K562 (cell line): ENCODE data around the gene PGLYRP4. TPM values are rescaled to one million over a fixed set of nuclear protein-coding genes. Genes with fewer than 3 reads are reported as not detected.
A peak's percentile ranks its signal among the peaks of the same experiment; 100 is the strongest.

Experiments
- ATAC-seq: fragments of 200-7000 bp; cut with Tn5 transposase; 3 replicates; pipeline ENCODE4 v1.9.1; 2020; ENCODE audit warnings: moderate library complexity
- BruUV-seq: library from RNA; stranded (reverse); fragments of 400-500 nt; replicated peaks from 2 replicates; lab custom pipeline; 2021; lab: Mats Ljungman, UMichigan
- CTCF ChIA-PET: fragments of 300-600 bp; formaldehyde crosslinking; extraction: SDS; loops from one replicate; lab custom pipeline; 2021; ENCODE audit warnings: low intra/inter-chr PET ratio; lab: Yijun Ruan, JAX
- POLR2A ChIA-PET: fragments of 300-600, 350-650 bp; sonication (Branson Sonifier 250); formaldehyde crosslinking; extraction: SDS; loops from one replicate; lab custom pipeline; 2021; ENCODE audit warnings: antibody characterized with exemption, inconsistent platforms; lab: Yijun Ruan, JAX
- DNase-seq, 4 experiments: peaks; one replicate each; pipeline versions ENCODE4 v3.0.0 to v3.0.0-alpha.2; 2011 to 2018; ENCODE audit warnings: low spot score in 3 of 4, mixed read lengths in 3 of 4; ENCODE audit errors: extremely low read depth in 1 of 4
- FAIRE-seq: peaks from 2 replicates; lab custom pipeline; 2011; peaks lifted over from hg19 to GRCh38; lab: Jason Lieb, UNC
- H2AFZ ChIP-seq: 2 replicates; pipeline ENCODE4 v1.6.0; 2011; ENCODE audit warnings: low read depth, low read length, control low read depth, inconsistent platforms
- H3K27ac ChIP-seq: fragments of 200-600 bp; 3 replicates; pipeline ENCODE4 v1.8.0; 2011; ENCODE audit warnings: low read depth, mild to moderate bottlenecking, control low read depth, inconsistent platforms, low read length, moderate library complexity, mixed read lengths; ENCODE audit errors: extremely low read depth
- H3K27me3 ChIP-seq, 2 experiments: fragments of 300-600 bp in 1 of 2; 2 replicates in 1 of 2; 3 replicates in 1 of 2; pipeline versions ENCODE4 v1.6.0 to v1.8.0; 2011; ENCODE audit warnings: inconsistent platforms in 2 of 2, low read length in 2 of 2, mild to moderate bottlenecking in 1 of 2, mixed read lengths in 1 of 2, moderate library complexity in 1 of 2; ENCODE audit not compliant: control insufficient read depth in 2 of 2, insufficient read depth in 2 of 2
- H3K36me3 ChIP-seq: fragments of 300-600 bp; 3 replicates; pipeline ENCODE4 v1.8.0; 2011; ENCODE audit warnings: mild to moderate bottlenecking, low read length, inconsistent platforms; ENCODE audit not compliant: control insufficient read depth, insufficient read depth
- H3K4me1 ChIP-seq, 2 experiments: fragments of 200-600 bp in 1 of 2; replicated peaks in 1 of 2; 2 replicates in 1 of 2; 3 replicates in 1 of 2; pipeline versions ENCODE4 v1.5.1 to v1.8.0; 2011; ENCODE audit warnings: inconsistent platforms in 2 of 2, low read length in 2 of 2, mild to moderate bottlenecking in 1 of 2, mixed read lengths in 1 of 2, moderate library complexity in 1 of 2; ENCODE audit not compliant: control insufficient read depth in 2 of 2, insufficient read depth in 2 of 2
- H3K4me2 ChIP-seq: 2 replicates; pipeline ENCODE4 v1.6.1; 2011; ENCODE audit warnings: low read length, control low read depth, inconsistent platforms, mixed read lengths; ENCODE audit not compliant: insufficient read depth
- H3K4me3 ChIP-seq: fragments of 200-600 bp; sonication (generic), shearing (Covaris generic); 2 replicates; pipeline ENCODE4 v1.5.1; 2016; ENCODE audit warnings: control low read depth, inconsistent platforms
- H3K79me2 ChIP-seq: fragments of 200-600 bp; 3 replicates; pipeline ENCODE4 v1.8.0; 2011; ENCODE audit warnings: low read length, inconsistent platforms; ENCODE audit not compliant: control insufficient read depth, insufficient read depth
- H3K9ac ChIP-seq, 2 experiments: 2 replicates each; pipeline versions ENCODE4 v1.6.0 to v1.6.1; 2011; ENCODE audit warnings: low read depth in 2 of 2, low read length in 2 of 2, control low read depth in 1 of 2, inconsistent platforms in 1 of 2, mild to moderate bottlenecking in 1 of 2, mixed read lengths in 1 of 2; ENCODE audit not compliant: insufficient read depth in 1 of 2
- H3K9me1 ChIP-seq: one replicate; pipeline ENCODE4 v1.6.0; 2011; ENCODE audit warnings: inconsistent platforms, mild to moderate bottlenecking, low read length, moderate library complexity; ENCODE audit not compliant: control insufficient read depth, insufficient read depth
- H3K9me3 ChIP-seq: replicated peaks from 2 replicates; pipeline ENCODE4 v1.5.1; 2011; ENCODE audit warnings: low read depth, low read length, inconsistent platforms; ENCODE audit not compliant: control insufficient read depth, insufficient read depth
- H4K20me1 ChIP-seq: replicated peaks from 2 replicates; pipeline ENCODE4 v1.6.1; 2011; ENCODE audit warnings: low read length, inconsistent platforms, mixed read lengths; ENCODE audit not compliant: control insufficient read depth, insufficient read depth
- ESRRA ChIP-seq: fragments of 450-650 bp; IDR thresholded peaks from 2 replicates; pipeline ENCODE4 v1.6.1; 2014; ENCODE audit warnings: low read depth, mild to moderate bottlenecking, moderate library complexity, borderline replicate concordance
- HDAC8 ChIP-seq: fragments of 450-650 bp; IDR thresholded peaks from 2 replicates; pipeline ENCODE4 v1.6.1; 2016; ENCODE audit warnings: mild to moderate bottlenecking, missing genetic modification characterization, moderate library complexity, missing compliant biosample characterization
- NR2C2 ChIP-seq, 2 experiments: fragments of 200-800 bp in 1 of 2; sonication (Bioruptor generic) in 1 of 2; sonication (generic) in 1 of 2; formaldehyde crosslinking in 1 of 2; IDR thresholded peaks; 2 replicates each; pipeline versions ENCODE4 v1.6.1 to v1.8.0; 2016 to 2022; ENCODE audit warnings: mild to moderate bottlenecking in 1 of 2, missing compliant biosample characterization in 1 of 2, missing genetic modification characterization in 1 of 2, missing genetic modification reagents in 1 of 2
- WGBS: fragments of 100-300 bp; shearing (Covaris generic); methylation state at CpG from one replicate; pipeline ENCODE4 v1.1.6; 2016; ENCODE audit warnings: low coverage, mixed read lengths; ENCODE audit not compliant: insufficient coverage; ENCODE audit errors: missing lambda C conversion rate; 5-methylcytosine and 5-hydroxymethylcytosine counted together
- in situ Hi-C: fragments of 300-500 bp; cut with MboI; formaldehyde crosslinking; loops from 4 replicates; pipeline ENCODE4 v1.15.0; 2018; ENCODE audit warnings: inconsistent platforms, mixed read lengths
- intact Hi-C: fragments of 100-400 bp; cut with micrococcal nuclease; formaldehyde crosslinking; loops from 2 replicates; pipeline ENCODE4 v1.14.2; 2022
- polyA plus RNA-seq, 8 experiments: library from polyadenylated mRNA; depleted of rRNA in 4 of 8; stranded (reverse) in 5 of 8; unstranded in 3 of 8; fragments of >200 nt; fragmentation: Nextera tagmentation in 2 of 8; fragmentation: Illumina TruSeq in 1 of 8; extraction: Ambion mirVana in 2 of 8; extraction: Trizol in 1 of 8; gene quantifications; 2 replicates each; pipeline versions ENCODE4 v1.2.1 to v1.2.3, GENCODE V29; 2011 to 2014; ENCODE audit warnings: inconsistent platforms in 1 of 8, missing spikeins in 1 of 8
- total RNA-seq, 7 experiments: library from RNA; depleted of rRNA in 6 of 7; stranded (reverse); fragments of >200 nt in 6 of 7; fragmentation: Illumina TruSeq in 2 of 7; extraction: Trizol in 2 of 7; gene quantifications; 2 replicates each; pipeline versions ENCODE4 v1.2.1 to v1.2.3, GENCODE V29; 2011 to 2021; ENCODE audit warnings: low replicate concordance in 1 of 7
- TF ChIP-seq, protein P1 (sequence below): fragments of 450-650 bp; formaldehyde crosslinking; conservative IDR thresholded peaks from 2 replicates; pipeline ENCODE4 v1.4.0; 2022; ENCODE audit warnings: mild to moderate bottlenecking, missing genetic modification characterization
- TF ChIP-seq, protein P2 (sequence below): fragments of 450-650 bp; IDR thresholded peaks from 2 replicates; pipeline ENCODE4 v1.6.1; 2018; ENCODE audit not compliant: partially characterized antibody
- TF ChIP-seq, protein P3 (sequence below): fragments of 250-450 bp; sonication (Bioruptor Pico); IDR thresholded peaks from 2 replicates; pipeline ENCODE4 v1.8.0; 2022; ENCODE audit warnings: inconsistent platforms, mild to moderate bottlenecking, moderate library complexity, borderline replicate concordance
- TF ChIP-seq, protein P4 (sequence below): fragments of 450-650 bp; formaldehyde crosslinking; IDR thresholded peaks from 2 replicates; pipeline ENCODE4 v1.4.0; 2022; ENCODE audit warnings: mild to moderate bottlenecking, moderate library complexity
- TF ChIP-seq, protein P5 (sequence below): fragments of 250-450 bp; sonication (Bioruptor Pico); IDR thresholded peaks from 2 replicates; pipeline ENCODE4 v1.6.1; 2021; ENCODE audit warnings: mild to moderate bottlenecking

Gene PGLYRP4
- total and polyA plus RNA-seq, 9 of the 15 experiments (the other 6 are each of a cell fraction or from before 2014, with no cell fraction given) = 0.06 to 0.13 (median 0.11) TPM; not detected in 6

DNA sequence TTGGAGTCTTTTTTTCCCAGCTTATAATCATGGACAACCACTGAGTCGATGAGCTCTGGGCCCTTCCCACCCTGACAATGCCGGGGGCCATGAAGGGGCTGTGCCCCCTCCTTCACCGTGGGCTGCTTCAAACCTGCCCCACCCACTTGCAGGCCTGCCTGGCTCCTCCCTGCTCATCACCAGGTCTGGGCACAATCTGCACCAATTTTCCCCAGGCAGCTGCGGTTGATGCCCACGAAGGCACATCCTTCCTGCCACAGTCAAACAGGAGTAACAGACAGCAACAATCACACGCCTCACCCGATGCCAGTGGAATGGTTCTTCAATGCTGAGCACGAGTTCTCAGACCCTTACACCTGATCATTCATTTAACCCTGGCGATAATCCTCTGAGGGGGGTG, 54.8 kb downstream of the PGLYRP4 start (continued):
- TF ChIP-seq NR2C2 (CRISPR knock-in tag; IDR thresholded peaks at IDR 0.05) = no peak
- TF ChIP-seq NR2C2 (tag; IDR thresholded peaks at IDR 0.05) = no peak
- TF ChIP-seq, protein P1, sequence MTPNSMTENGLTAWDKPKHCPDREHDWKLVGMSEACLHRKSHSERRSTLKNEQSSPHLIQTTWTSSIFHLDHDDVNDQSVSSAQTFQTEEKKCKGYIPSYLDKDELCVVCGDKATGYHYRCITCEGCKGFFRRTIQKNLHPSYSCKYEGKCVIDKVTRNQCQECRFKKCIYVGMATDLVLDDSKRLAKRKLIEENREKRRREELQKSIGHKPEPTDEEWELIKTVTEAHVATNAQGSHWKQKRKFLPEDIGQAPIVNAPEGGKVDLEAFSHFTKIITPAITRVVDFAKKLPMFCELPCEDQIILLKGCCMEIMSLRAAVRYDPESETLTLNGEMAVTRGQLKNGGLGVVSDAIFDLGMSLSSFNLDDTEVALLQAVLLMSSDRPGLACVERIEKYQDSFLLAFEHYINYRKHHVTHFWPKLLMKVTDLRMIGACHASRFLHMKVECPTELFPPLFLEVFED (CRISPR knock-in tag) = no peak

DNA sequence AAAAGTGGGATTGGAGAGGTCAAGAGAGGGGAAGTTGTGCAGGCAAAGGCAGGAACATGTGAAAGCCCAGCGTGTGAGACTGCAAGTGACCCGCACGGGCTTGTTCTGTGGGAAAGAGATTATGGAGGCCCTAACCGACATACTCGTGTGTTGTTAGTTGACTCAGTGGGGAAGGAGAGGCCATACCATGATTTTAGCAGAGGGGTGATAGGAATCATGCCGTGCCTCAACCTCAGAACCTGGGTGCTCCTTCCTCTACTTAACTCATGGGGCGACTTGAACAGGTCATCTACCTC, 55.2 kb downstream of the PGLYRP4 start:
- peaks cover 0 to 11% of the 10 kb centered on the region in 2 experiments; a peak in 2 of 5 replicates for H3K4me1 ChIP-seq
- H3K4me2 ChIP-seq = no peak overlapping the region
- ChIA-PET POLR2A (interaction anchor here (0.6 to 1.2 kb wide), 2 partner anchors 50 to 151 kb away, joined by 3 to 4 read pairs; no protein-coding TSS in a partner anchor), CTCF (no interaction called here)
- DNase-seq = no peak
- H3K79me2 ChIP-seq = no peaks in the 10 kb centered on the region
- TF ChIP-seq ESRRA (no peak), HDAC8 (tag) (no peak)
- TF ChIP-seq, protein P2, sequence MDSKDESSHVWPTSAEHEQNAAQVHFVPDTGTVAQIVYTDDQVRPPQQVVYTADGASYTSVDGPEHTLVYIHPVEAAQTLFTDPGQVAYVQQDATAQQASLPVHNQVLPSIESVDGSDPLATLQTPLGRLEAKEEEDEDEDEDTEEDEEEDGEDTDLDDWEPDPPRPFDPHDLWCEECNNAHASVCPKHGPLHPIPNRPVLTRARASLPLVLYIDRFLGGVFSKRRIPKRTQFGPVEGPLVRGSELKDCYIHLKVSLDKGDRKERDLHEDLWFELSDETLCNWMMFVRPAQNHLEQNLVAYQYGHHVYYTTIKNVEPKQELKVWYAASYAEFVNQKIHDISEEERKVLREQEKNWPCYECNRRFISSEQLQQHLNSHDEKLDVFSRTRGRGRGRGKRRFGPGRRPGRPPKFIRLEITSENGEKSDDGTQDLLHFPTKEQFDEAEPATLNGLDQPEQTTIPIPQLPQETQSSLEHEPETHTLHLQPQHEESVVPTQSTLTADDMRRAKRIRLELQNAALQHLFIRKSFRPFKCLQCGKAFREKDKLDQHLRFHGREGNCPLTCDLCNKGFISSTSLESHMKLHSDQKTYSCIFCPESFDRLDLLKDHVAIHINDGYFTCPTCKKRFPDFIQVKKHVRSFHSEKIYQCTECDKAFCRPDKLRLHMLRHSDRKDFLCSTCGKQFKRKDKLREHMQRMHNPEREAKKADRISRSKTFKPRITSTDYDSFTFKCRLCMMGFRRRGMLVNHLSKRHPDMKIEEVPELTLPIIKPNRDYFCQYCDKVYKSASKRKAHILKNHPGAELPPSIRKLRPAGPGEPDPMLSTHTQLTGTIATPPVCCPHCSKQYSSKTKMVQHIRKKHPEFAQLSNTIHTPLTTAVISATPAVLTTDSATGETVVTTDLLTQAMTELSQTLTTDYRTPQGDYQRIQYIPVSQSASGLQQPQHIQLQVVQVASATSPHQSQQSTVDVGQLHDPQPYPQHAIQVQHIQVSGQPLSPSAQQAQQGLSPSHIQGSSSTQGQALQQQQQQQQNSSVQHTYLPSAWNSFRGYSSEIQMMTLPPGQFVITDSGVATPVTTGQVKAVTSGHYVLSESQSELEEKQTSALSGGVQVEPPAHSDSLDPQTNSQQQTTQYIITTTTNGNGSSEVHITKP = peak; percentile 26
- TF ChIP-seq, protein P3, sequence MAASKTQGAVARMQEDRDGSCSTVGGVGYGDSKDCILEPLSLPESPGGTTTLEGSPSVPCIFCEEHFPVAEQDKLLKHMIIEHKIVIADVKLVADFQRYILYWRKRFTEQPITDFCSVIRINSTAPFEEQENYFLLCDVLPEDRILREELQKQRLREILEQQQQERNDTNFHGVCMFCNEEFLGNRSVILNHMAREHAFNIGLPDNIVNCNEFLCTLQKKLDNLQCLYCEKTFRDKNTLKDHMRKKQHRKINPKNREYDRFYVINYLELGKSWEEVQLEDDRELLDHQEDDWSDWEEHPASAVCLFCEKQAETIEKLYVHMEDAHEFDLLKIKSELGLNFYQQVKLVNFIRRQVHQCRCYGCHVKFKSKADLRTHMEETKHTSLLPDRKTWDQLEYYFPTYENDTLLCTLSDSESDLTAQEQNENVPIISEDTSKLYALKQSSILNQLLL (CRISPR knock-in tag) = no peak
- TF ChIP-seq, protein P4, sequence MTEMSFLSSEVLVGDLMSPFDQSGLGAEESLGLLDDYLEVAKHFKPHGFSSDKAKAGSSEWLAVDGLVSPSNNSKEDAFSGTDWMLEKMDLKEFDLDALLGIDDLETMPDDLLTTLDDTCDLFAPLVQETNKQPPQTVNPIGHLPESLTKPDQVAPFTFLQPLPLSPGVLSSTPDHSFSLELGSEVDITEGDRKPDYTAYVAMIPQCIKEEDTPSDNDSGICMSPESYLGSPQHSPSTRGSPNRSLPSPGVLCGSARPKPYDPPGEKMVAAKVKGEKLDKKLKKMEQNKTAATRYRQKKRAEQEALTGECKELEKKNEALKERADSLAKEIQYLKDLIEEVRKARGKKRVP (CRISPR knock-in tag) = no peak
- TF ChIP-seq, protein P5, sequence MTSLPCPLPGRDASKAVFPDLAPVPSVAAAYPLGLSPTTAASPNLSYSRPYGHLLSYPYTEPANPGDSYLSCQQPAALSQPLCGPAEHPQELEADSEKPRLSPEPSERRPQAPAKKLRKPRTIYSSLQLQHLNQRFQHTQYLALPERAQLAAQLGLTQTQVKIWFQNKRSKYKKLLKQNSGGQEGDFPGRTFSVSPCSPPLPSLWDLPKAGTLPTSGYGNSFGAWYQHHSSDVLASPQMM (CRISPR knock-in tag) = no peak
- WGBS = 3% methylated on average over 7 of the region's 7 CpGs
- BruUV-seq = no TSS peak
- H3K27ac ChIP-seq = no peak overlapping the region
- no peaks in the 10 kb centered on the region for H3K9me3 ChIP-seq
- intact Hi-C loops = no loop called here
- H3K9ac ChIP-seq = no peak overlapping the region
- no peaks in the 10 kb centered on the region for H3K9me1 ChIP-seq
- H3K36me3 ChIP-seq = no peaks in the 10 kb centered on the region
- in situ Hi-C loops = no loop called here
- no peak overlapping the region for H3K4me3 ChIP-seq
- FAIRE-seq = no peak
- H4K20me1 ChIP-seq = no peaks in the 10 kb centered on the region
- no peak for ATAC-seq
- H2AFZ ChIP-seq = no peak overlapping the region
- peaks cover 6 to 47% of the 10 kb centered on the region in 2 experiments; a peak in 4 of 5 replicates for H3K27me3 ChIP-seq
